ENCODE measurements around the gene PODXL.

DNA sequence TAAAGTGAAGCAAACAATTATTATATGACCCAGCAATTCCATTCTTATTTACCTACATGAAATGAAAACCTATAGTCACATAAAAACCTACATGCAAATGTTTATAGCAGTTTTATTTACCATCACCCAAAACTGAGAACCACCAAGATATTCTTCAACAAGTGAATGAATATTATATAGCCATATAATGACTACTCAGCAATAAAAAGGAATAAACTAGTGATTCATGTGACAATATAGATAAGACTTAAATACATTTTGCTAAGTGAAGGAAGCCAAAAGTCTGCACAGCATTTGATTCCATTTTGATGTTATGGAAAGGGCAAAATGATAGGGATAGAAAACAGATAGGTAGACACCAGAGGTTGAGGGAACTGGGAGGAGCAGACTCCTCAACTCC, 31.7 kb downstream of the PODXL start:
- no peak for TF ChIP-seq EZH2 (IDR thresholded peaks at IDR 0.05)
- no peak for TF ChIP-seq POLR2AphosphoS5 (IDR thresholded peaks at IDR 0.05; ENCODE audit: borderline replicate concordance, low read depth, low read length)
